HL-60 (cell line): ENCODE measurements around the gene HLA-DOB.

Source experiments
- GABPA ChIP-seq: IDR thresholded peaks from 2 replicates; pipeline ENCODE4 v1.6.1; 2012; ENCODE audit warnings: low read depth
- POLR2AphosphoS5 ChIP-seq: IDR thresholded peaks from 2 replicates; pipeline ENCODE4 v1.6.1; 2012; ENCODE audit warnings: low read depth
- SPI1 ChIP-seq: IDR thresholded peaks from 2 replicates; pipeline ENCODE4 v1.6.1; 2012; ENCODE audit warnings: low read depth, mild to moderate bottlenecking, borderline replicate concordance
- TF ChIP-seq, protein P1 (sequence below): IDR thresholded peaks from one replicate; pipeline ENCODE4 v1.5.1; 2011; ENCODE audit warnings: low read length, control low read depth, inconsistent platforms; ENCODE audit not compliant: insufficient read depth
- TF ChIP-seq, protein P2 (sequence below): IDR thresholded peaks from 2 replicates; pipeline ENCODE4 v1.6.1; 2012; ENCODE audit warnings: low read depth; ENCODE audit not compliant: insufficient replicate concordance

DNA sequence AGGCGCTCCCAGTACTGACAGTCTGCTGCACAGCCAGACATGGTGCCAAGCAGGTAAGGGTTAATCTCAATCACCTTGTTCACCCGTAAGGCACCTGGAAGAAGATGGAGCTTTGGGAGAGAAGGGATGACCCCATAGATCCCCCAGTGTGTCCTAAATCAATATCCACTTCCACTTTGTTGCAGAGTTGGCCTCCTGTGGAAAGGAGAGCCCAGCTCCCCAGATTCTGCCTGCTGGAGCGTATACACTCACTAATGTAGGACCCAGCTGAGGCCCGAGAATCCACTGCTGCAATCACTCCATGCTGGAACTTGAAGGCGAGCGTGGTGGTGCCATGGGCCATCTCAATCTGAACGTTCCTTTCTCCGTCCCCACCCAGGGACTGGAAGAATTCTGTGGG is 25.9 kb upstream of the HLA-DOB start:
- TF ChIP-seq, protein P1, sequence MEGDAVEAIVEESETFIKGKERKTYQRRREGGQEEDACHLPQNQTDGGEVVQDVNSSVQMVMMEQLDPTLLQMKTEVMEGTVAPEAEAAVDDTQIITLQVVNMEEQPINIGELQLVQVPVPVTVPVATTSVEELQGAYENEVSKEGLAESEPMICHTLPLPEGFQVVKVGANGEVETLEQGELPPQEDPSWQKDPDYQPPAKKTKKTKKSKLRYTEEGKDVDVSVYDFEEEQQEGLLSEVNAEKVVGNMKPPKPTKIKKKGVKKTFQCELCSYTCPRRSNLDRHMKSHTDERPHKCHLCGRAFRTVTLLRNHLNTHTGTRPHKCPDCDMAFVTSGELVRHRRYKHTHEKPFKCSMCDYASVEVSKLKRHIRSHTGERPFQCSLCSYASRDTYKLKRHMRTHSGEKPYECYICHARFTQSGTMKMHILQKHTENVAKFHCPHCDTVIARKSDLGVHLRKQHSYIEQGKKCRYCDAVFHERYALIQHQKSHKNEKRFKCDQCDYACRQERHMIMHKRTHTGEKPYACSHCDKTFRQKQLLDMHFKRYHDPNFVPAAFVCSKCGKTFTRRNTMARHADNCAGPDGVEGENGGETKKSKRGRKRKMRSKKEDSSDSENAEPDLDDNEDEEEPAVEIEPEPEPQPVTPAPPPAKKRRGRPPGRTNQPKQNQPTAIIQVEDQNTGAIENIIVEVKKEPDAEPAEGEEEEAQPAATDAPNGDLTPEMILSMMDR, result no peak
- TF ChIP-seq, protein P2, sequence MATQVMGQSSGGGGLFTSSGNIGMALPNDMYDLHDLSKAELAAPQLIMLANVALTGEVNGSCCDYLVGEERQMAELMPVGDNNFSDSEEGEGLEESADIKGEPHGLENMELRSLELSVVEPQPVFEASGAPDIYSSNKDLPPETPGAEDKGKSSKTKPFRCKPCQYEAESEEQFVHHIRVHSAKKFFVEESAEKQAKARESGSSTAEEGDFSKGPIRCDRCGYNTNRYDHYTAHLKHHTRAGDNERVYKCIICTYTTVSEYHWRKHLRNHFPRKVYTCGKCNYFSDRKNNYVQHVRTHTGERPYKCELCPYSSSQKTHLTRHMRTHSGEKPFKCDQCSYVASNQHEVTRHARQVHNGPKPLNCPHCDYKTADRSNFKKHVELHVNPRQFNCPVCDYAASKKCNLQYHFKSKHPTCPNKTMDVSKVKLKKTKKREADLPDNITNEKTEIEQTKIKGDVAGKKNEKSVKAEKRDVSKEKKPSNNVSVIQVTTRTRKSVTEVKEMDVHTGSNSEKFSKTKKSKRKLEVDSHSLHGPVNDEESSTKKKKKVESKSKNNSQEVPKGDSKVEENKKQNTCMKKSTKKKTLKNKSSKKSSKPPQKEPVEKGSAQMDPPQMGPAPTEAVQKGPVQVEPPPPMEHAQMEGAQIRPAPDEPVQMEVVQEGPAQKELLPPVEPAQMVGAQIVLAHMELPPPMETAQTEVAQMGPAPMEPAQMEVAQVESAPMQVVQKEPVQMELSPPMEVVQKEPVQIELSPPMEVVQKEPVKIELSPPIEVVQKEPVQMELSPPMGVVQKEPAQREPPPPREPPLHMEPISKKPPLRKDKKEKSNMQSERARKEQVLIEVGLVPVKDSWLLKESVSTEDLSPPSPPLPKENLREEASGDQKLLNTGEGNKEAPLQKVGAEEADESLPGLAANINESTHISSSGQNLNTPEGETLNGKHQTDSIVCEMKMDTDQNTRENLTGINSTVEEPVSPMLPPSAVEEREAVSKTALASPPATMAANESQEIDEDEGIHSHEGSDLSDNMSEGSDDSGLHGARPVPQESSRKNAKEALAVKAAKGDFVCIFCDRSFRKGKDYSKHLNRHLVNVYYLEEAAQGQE, result no peak
- no peak for TF ChIP-seq SPI1
- no peak for TF ChIP-seq POLR2AphosphoS5
- TF ChIP-seq GABPA, result no peak
